ENCODE data around the gene PLCXD3. TPM values are rescaled to one million over a fixed set of nuclear protein-coding genes. Genes with fewer than 3 reads are reported as not detected.

The PLCXD3 gene, protein sequence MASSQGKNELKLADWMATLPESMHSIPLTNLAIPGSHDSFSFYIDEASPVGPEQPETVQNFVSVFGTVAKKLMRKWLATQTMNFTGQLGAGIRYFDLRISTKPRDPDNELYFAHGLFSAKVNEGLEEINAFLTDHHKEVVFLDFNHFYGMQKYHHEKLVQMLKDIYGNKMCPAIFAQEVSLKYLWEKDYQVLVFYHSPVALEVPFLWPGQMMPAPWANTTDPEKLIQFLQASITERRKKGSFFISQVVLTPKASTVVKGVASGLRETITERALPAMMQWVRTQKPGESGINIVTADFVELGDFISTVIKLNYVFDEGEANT
- total RNA-seq, result 1 to 10 TPM; 1.0 to 2.9 (median 2.2) TPM

DNA sequence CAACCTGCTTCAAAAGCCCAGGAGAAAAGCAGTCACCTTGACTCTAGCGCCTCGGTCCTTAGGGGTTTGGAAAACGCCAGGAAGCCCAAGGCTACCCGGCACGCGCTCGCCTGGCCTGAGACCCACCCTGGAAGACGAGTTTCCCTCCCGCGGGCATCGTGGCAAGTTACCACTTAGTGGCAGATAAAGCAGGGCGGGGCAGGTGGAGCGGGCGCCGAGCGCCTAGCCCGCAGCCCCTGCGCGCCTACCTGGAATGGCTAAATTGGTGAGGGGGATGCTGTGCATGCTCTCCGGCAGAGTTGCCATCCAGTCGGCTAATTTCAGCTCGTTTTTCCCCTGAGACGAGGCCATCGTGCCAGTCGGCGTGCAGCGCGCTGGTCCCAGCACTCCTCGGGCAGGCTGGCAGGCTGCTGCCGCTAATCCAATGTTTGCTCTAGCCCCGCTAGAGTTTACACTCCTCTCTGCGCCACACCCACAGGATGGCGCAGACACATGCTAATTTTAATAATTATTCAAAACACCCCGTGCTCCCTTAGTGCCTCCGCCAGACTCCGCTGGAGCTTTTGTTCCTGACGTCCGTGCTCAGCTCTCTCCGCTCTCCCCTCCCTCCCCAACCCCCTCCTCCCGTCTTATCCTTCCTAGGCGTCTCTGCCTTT lies at the start of gene PLCXD3:
Gene PLCXD3 (minus strand): TSS at position 426 of the 656 bp plus-strand sequence. CDS start 75 bp downstream, at position 351.
- peak; percentile 29 to 74 for DNase-seq
- H3K4me1 ChIP-seq, result peaks cover 0 to 14% (median 6%) of the 10 kb centered on the region in 4 donors
- peak within 1 kb of the TSS in 1 of 4 donors; percentile 26 for H3K27ac ChIP-seq
- no peaks in the 10 kb centered on the region for H3K36me3 ChIP-seq
- no peaks in the 10 kb centered on the region for H3K9me3 ChIP-seq
- no peak for TF ChIP-seq CTCF (IDR thresholded peaks at IDR 0.05)
- TF ChIP-seq EP300 (IDR thresholded peaks at IDR 0.05), result no peak
- TF ChIP-seq POLR2A (IDR thresholded peaks at IDR 0.05), result no peak
- TF ChIP-seq POLR2AphosphoS5 (IDR thresholded peaks at IDR 0.05), result no peak
- H3K4me3 ChIP-seq, result peak within 1 kb of the TSS; percentile 8 to 53 (median 42)
- WGBS, 2 donors, result 2% methylated on average over 12 to 40 of the region's 41 CpGs
- peak; percentile 58 to 80 for ATAC-seq (ENCODE audit: low FRiP score in 2 of 2)
- H3K27me3 ChIP-seq, result peaks cover 0 to 6% (median 2%) of the 10 kb centered on the region in 4 donors

DNA sequence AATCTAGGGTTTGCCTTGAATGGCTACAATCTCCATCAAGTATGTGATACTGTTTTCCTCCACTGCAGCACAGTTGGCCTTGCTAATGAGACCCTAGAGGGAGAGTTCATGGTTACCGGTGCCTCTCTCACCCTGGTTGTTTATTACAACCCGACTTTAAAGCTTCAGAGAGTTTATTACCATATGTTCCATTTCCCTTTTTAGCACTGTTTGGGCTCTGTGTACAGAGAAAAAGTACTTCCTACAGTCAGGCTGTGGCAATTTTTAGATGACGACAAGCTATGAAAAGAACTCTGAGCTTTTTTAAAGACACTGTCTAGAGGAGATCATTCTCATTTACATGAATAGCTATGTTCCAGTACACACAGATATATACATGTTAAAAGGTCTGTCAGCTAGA lies 48.8 kb upstream of the PLCXD3 start:
- 23 to 39% methylated on average over 3 of the region's 3 CpGs for WGBS, 2 donors
- Histone ChIP-seq H3K9me3 (no peaks in the 10 kb centered on the region), H3K4me3 (no peak overlapping the region), H3K27ac (no peak overlapping the region), H3K36me3 (no peaks in the 10 kb centered on the region), H3K4me1 (no peaks in the 10 kb centered on the region), H3K27me3 (no peaks in the 10 kb centered on the region)
- TF ChIP-seq POLR2AphosphoS5 (IDR thresholded peaks at IDR 0.05) (no peak), POLR2A (IDR thresholded peaks at IDR 0.05) (no peak)
- DNase-seq, result no peak
- no peak for ATAC-seq (ENCODE audit: low FRiP score in 2 of 2)

GRCh38 chr5:41558295-41558694 lies 47.9 kb upstream of the PLCXD3 start:
- Histone ChIP-seq H3K9me3 (no peaks in the 10 kb centered on the region), H3K36me3 (no peaks in the 10 kb centered on the region), H3K27me3 (no peaks in the 10 kb centered on the region), H3K4me1 (no peaks in the 10 kb centered on the region), H3K27ac (no peak overlapping the region), H3K4me3 (no peak overlapping the region)
- ATAC-seq (ENCODE audit: low FRiP score in 2 of 2) (no peak), DNase-seq (no peak)
- TF ChIP-seq POLR2A (IDR thresholded peaks at IDR 0.05), result no peak
- TF ChIP-seq EP300 (IDR thresholded peaks at IDR 0.05), result no peak
- no peak for TF ChIP-seq POLR2AphosphoS5 (IDR thresholded peaks at IDR 0.05)
- TF ChIP-seq CTCF (IDR thresholded peaks at IDR 0.05), result no peak
- WGBS, 2 donors, result 55 to 68% methylated on average over 1 of the region's 1 CpG

DNA sequence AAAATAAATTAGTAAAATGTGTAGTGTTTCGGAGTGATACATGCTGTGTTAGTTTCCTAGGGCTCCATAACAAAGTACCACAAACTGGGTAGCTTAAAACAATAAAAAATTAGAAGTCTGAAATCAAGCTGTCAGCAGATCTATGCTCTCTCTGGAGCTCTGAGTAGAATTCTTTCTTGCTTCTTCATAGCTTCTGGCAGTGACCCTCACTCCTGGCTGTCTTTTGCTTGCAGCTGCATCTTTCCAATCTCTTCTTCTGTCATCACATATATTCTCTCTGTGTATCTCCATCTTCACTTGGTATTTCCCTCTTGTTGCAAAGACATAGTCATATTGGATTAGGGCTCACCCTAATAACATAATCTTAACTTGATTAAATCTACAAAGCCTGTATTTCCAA lies 37.6 kb upstream of the PLCXD3 start:
- Histone ChIP-seq H3K27ac (no peak overlapping the region), H3K4me1 (no peaks in the 10 kb centered on the region), H3K4me3 (no peak overlapping the region), H3K36me3 (no peaks in the 10 kb centered on the region), H3K27me3 (no peaks in the 10 kb centered on the region), H3K9me3 (peaks cover 0 to 3% (median 0%) of the 10 kb centered on the region in 4 donors)
- ATAC-seq (ENCODE audit: low FRiP score in 2 of 2) (no peak), DNase-seq (no peak)
- TF ChIP-seq EP300 (IDR thresholded peaks at IDR 0.05), result no peak
- no peak for TF ChIP-seq POLR2AphosphoS5 (IDR thresholded peaks at IDR 0.05)
- TF ChIP-seq CTCF (IDR thresholded peaks at IDR 0.05), result no peak
- no peak for TF ChIP-seq POLR2A (IDR thresholded peaks at IDR 0.05)
- WGBS, 2 donors, result 60 to 86% methylated on average over 1 of the region's 1 CpG

- H3K4me3 ChIP-seq, result no peak overlapping the region
- no peaks in the 10 kb centered on the region for H3K4me1 ChIP-seq
- DNase-seq, result no peak
- no peaks in the 10 kb centered on the region for H3K36me3 ChIP-seq
- H3K27ac ChIP-seq, result no peak overlapping the region
- H3K27me3 ChIP-seq, result no peaks in the 10 kb centered on the region
- no peaks in the 10 kb centered on the region for H3K9me3 ChIP-seq
- TF ChIP-seq CTCF (IDR thresholded peaks at IDR 0.05), result no peak
- peak in 1 of 2 donors; percentile 37 for TF ChIP-seq POLR2AphosphoS5 (IDR thresholded peaks at IDR 0.05)
- ATAC-seq (ENCODE audit: low FRiP score in 2 of 2), result no peak
Measured at GRCh38 chr5:41542183-41542582, 31.8 kb upstream of the PLCXD3 start.

Measured in upper lobe of left lung (tissue), 6 donors.